Mesenchymal stem cell (in vitro differentiated cells and primary cell): ENCODE measurements around the gene ASTN2.

Experiments
- DNase-seq: peaks from one replicate; pipeline ENCODE4 v3.0.0-alpha.2; 2013
- H2AFZ ChIP-seq: one replicate; pipeline ENCODE4 v1.6.1; 2013; ENCODE audit warnings: low read depth, mild to moderate bottlenecking, control low read depth, inconsistent platforms, low read length, moderate library complexity
- H2AK5ac ChIP-seq: 2 replicates; pipeline ENCODE4 v1.6.1; 2013; ENCODE audit warnings: low read length, moderate library complexity, mild to moderate bottlenecking, inconsistent platforms; ENCODE audit not compliant: severe bottlenecking
- H2BK120ac ChIP-seq: one replicate; pipeline ENCODE4 v1.6.1; 2013; ENCODE audit warnings: low read depth, mild to moderate bottlenecking, inconsistent platforms, low read length, moderate library complexity
- H2BK12ac ChIP-seq, 2 experiments: one replicate each; pipeline ENCODE4 v1.6.1; 2013; ENCODE audit warnings: inconsistent platforms in 2 of 2, low read length in 2 of 2, mild to moderate bottlenecking in 2 of 2, moderate library complexity in 2 of 2, control low read depth in 1 of 2
- H2BK15ac ChIP-seq: one replicate; pipeline ENCODE4 v1.6.1; 2013; ENCODE audit warnings: mild to moderate bottlenecking, low read depth, inconsistent platforms; ENCODE audit not compliant: poor library complexity, severe bottlenecking
- H2BK5ac ChIP-seq: 2 replicates; pipeline ENCODE4 v1.6.1; 2013; ENCODE audit warnings: low read depth, mild to moderate bottlenecking, low read length, control low read depth, inconsistent platforms; ENCODE audit not compliant: poor library complexity, severe bottlenecking
- H3K14ac ChIP-seq, 2 experiments: one replicate each; pipeline ENCODE4 v1.6.1; 2013; ENCODE audit warnings: inconsistent platforms in 2 of 2, low read length in 2 of 2, control low read depth in 1 of 2, mild to moderate bottlenecking in 1 of 2, moderate library complexity in 1 of 2
- H3K18ac ChIP-seq, 2 experiments: one replicate each; pipeline ENCODE4 v1.6.1; 2013; ENCODE audit warnings: inconsistent platforms in 2 of 2, low read length in 2 of 2, control low read depth in 1 of 2, low read depth in 1 of 2, mild to moderate bottlenecking in 1 of 2
- H3K23ac ChIP-seq, 2 experiments: one replicate each; pipeline ENCODE4 v1.6.1; 2013; ENCODE audit warnings: inconsistent platforms in 2 of 2, low read length in 2 of 2, mild to moderate bottlenecking in 2 of 2, moderate library complexity in 2 of 2, control low read depth in 1 of 2
- H3K27ac ChIP-seq: 2 replicates; pipeline ENCODE4 v1.5.1; 2013; ENCODE audit warnings: mild to moderate bottlenecking, moderate library complexity, low read length, control low read depth, inconsistent platforms; ENCODE audit not compliant: poor library complexity, severe bottlenecking
- H3K27me3 ChIP-seq, 2 experiments: 2 replicates each; pipeline versions ENCODE4 v1.6.1 to v1.7.0; 2013; ENCODE audit warnings: low read length in 2 of 2, mild to moderate bottlenecking in 2 of 2, moderate library complexity in 2 of 2, control low read depth in 1 of 2, inconsistent platforms in 1 of 2; ENCODE audit not compliant: control insufficient read depth in 1 of 2, insufficient read depth in 1 of 2
- H3K36me3 ChIP-seq, 2 experiments: 2 replicates each; pipeline versions ENCODE4 v1.6.1 to v1.7.0; 2013; ENCODE audit warnings: low read length in 2 of 2, control low read depth in 1 of 2, inconsistent platforms in 1 of 2, low read depth in 1 of 2, mild to moderate bottlenecking in 1 of 2; ENCODE audit not compliant: insufficient read depth in 2 of 2, control insufficient read depth in 1 of 2
- H3K4ac ChIP-seq, 2 experiments: one replicate each; pipeline ENCODE4 v1.6.1; 2013; ENCODE audit warnings: inconsistent platforms in 2 of 2, low read length in 2 of 2, mild to moderate bottlenecking in 2 of 2, moderate library complexity in 2 of 2, control low read depth in 1 of 2, low read depth in 1 of 2
- H3K4me1 ChIP-seq: 2 replicates; pipeline ENCODE4 v1.6.1; 2013; ENCODE audit warnings: low read depth, low read length, control low read depth; ENCODE audit not compliant: control insufficient read depth, insufficient read depth
- H3K4me2 ChIP-seq: 2 replicates; pipeline ENCODE4 v1.6.1; 2013; ENCODE audit warnings: low read length, mild to moderate bottlenecking, inconsistent platforms; ENCODE audit not compliant: poor library complexity, severe bottlenecking
- H3K4me3 ChIP-seq, 2 experiments: 2 replicates each; pipeline versions ENCODE4 v1.5.1 to v1.7.0; 2013; ENCODE audit warnings: low read length in 2 of 2, mild to moderate bottlenecking in 2 of 2, control low read depth in 1 of 2, low read depth in 1 of 2; ENCODE audit not compliant: insufficient read depth in 1 of 2
- H3K79me1 ChIP-seq: replicated peaks from 2 replicates; pipeline ENCODE4 v1.6.1; 2013; ENCODE audit warnings: mild to moderate bottlenecking, control low read depth, low read length, inconsistent platforms; ENCODE audit not compliant: poor library complexity, severe bottlenecking
- H3K9ac ChIP-seq: 2 replicates; pipeline ENCODE4 v1.7.0; 2013; ENCODE audit warnings: mild to moderate bottlenecking, low read length, moderate library complexity
- H3K9me3 ChIP-seq: 2 replicates; pipeline ENCODE4 v1.7.0; 2013; ENCODE audit warnings: mild to moderate bottlenecking, low read length; ENCODE audit not compliant: control insufficient read depth
- H4K8ac ChIP-seq: one replicate; pipeline ENCODE4 v1.6.1; 2013; ENCODE audit warnings: inconsistent platforms, mild to moderate bottlenecking, low read length, moderate library complexity
- H4K91ac ChIP-seq: one replicate; pipeline ENCODE4 v1.6.1; 2013; ENCODE audit warnings: mild to moderate bottlenecking, low read length, inconsistent platforms
- WGBS: methylation state at CpG from one replicate; pipeline ENCODE4 v1.1.7; 2013; ENCODE audit warnings: mixed read lengths; 5-methylcytosine and 5-hydroxymethylcytosine counted together

Gene ASTN2

DNA sequence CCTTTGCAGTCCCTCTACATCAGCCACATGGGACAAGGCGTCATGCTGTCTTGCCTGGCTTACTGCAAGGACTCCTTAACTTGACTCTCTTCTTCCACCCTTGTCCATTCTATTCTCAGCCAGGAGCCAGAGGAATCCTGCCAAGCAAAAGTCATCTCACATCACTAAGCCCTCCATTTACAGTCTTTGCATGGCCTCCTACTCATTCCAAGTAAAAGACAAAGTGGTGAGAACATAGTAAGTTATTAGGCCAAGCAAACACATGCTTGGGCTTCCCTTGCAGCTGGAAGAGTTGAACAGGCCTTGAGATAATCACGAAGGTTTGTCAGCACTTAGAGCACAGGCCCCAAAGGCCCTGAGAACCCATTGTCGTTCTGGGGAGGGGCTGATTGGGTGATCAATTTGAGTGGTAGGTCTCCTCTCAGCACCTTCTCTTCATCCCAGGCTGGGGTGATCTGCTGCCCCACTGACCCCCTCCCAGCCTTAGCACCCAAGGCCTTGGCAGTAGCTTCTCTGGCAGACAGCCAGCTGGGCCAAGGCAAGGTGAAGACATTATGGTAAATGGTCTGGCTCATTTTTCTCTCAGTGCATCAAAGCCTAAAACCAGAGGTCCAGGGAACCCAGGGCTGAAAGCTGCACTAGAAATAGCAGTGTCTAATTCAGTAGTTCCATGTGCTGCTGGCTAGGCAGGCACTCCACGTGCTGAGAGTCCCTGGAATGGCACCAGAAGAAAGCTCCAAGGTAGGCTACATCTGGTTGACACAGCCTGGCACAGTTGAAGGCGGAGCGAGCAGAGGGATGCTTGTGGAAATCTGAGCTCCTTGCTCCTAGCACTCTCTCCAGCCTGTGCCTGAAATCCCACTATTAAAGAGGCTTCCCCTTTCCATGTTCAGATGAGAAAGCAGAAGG lies 121.4 kb downstream of the ASTN2 start:
- Histone ChIP-seq H3K79me1 (no peaks in the 10 kb centered on the region), H3K9ac (no peak overlapping the region), H2BK15ac (no peak overlapping the region), H3K4me2 (no peak overlapping the region), H3K4ac (no peak overlapping the region), H4K91ac (no peak overlapping the region), H4K8ac (no peak overlapping the region), H2BK5ac (no peak overlapping the region), H2BK120ac (no peak overlapping the region), H2BK12ac (no peak overlapping the region), H3K23ac (no peak overlapping the region), H2AK5ac (no peak overlapping the region), H3K14ac (no peak overlapping the region), H3K18ac (no peak overlapping the region), H3K27ac (no peak overlapping the region), H3K4me1 (no peaks in the 10 kb centered on the region), H3K27me3 (no peaks in the 10 kb centered on the region), H3K9me3 (no peaks in the 10 kb centered on the region), H3K4me3 (no peak overlapping the region), H2AFZ (no peak overlapping the region), H3K36me3 (no peaks in the 10 kb centered on the region)
- no peak for DNase-seq
- WGBS, result 62% methylated on average over 4 of the region's 6 CpGs

DNA sequence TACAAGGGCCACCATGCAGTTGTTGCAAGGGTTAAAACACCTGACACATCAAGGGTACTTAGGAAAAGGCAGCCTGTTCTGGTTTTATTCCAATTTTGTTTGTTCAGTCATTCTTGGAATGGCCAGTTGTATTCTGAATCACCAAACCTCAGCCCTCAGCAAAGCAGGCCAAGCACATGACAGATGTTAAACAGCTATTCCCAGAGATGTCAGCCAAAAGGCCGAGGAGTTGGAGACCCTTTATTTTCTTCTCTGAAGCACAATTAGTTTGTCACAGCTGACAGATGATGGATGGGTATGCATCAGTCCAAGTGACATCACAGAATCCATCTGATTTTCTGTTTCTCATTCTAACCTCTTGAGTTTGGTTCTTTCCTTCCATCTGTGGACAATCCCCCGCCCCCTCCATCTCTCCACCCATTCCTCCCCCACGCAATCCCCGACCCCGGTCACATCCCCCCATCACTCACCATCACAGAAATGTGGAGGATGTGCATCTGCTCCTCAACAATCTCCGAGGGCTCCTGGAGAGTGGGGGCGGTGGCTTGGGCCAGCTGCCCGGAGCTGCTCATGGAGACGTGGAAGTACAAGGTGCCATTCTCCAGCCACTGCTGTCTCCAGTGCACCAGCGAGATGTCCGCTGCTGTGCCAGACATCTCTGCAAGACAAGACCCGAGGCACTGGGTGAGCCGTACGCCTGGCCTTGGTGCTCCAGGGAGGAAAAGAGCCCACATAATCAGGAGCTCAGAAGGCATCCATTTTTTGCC lies 123.8 kb downstream of the ASTN2 start:
- H2BK5ac ChIP-seq, result no peak overlapping the region
- no peaks in the 10 kb centered on the region for H3K36me3 ChIP-seq
- no peak overlapping the region for H2BK120ac ChIP-seq
- H3K23ac ChIP-seq, result no peak overlapping the region
- H3K4me1 ChIP-seq, result no peaks in the 10 kb centered on the region
- no peak overlapping the region for H3K18ac ChIP-seq
- no peak overlapping the region for H4K8ac ChIP-seq
- no peak overlapping the region for H3K9ac ChIP-seq
- H2AFZ ChIP-seq, result no peak overlapping the region
- H4K91ac ChIP-seq, result peak overlapping the region; percentile 53
- 82% methylated on average over 14 of the region's 14 CpGs for WGBS
- no peak overlapping the region for H2BK12ac ChIP-seq
- no peak overlapping the region for H2AK5ac ChIP-seq
- H3K79me1 ChIP-seq, result no peaks in the 10 kb centered on the region
- no peak overlapping the region for H3K4ac ChIP-seq
- H3K27ac ChIP-seq, result no peak overlapping the region
- no peak overlapping the region for H3K4me2 ChIP-seq
- no peaks in the 10 kb centered on the region for H3K9me3 ChIP-seq
- H3K14ac ChIP-seq, result no peak overlapping the region
- no peak overlapping the region for H2BK15ac ChIP-seq
- H3K4me3 ChIP-seq, result peak overlapping the region in 1 of 2 experiments; percentile 11
- no peak for DNase-seq
- no peaks in the 10 kb centered on the region for H3K27me3 ChIP-seq

DNA sequence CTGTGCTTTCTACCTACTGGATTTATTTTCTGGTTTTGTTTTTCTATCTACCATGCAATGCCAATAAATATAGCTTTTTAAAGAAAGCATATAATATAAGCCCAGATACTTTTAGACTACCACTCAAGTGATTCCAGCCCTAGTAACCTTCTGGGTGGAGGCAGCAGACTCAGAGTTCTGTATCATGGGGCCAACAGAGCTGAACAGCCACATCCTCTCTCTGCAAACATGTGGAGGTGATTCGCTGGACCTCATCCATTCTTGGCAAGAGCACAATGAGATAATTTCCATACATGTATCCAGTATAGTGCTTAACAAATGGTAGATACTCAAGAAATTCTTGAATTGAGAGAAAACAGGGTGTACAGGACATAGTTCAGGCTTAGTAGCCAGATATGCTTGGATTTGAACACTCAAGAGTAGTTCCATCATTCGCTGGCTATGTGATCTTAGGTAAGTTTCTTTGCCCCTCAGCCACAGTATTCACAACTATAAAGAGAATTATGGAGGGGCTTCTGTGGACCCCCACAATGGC lies 124.5 kb downstream of the ASTN2 start:
- no peaks in the 10 kb centered on the region for H3K27me3 ChIP-seq
- H3K4me1 ChIP-seq, result no peaks in the 10 kb centered on the region
- H3K27ac ChIP-seq, result no peak overlapping the region
- H3K9me3 ChIP-seq, result no peaks in the 10 kb centered on the region
- H2BK120ac ChIP-seq, result no peak overlapping the region
- no peak overlapping the region for H2BK15ac ChIP-seq
- H3K9ac ChIP-seq, result no peak overlapping the region
- WGBS, result 78% methylated on average over 1 of the region's 2 CpGs
- H3K18ac ChIP-seq, result no peak overlapping the region
- no peaks in the 10 kb centered on the region for H3K36me3 ChIP-seq
- H2BK5ac ChIP-seq, result no peak overlapping the region
- H2AFZ ChIP-seq, result no peak overlapping the region
- H3K4ac ChIP-seq, result no peak overlapping the region
- H2AK5ac ChIP-seq, result no peak overlapping the region
- no peak overlapping the region for H3K23ac ChIP-seq
- no peak for DNase-seq
- no peaks in the 10 kb centered on the region for H3K79me1 ChIP-seq
- no peak overlapping the region for H4K8ac ChIP-seq
- H2BK12ac ChIP-seq, result no peak overlapping the region
- H3K14ac ChIP-seq, result no peak overlapping the region
- no peak overlapping the region for H3K4me2 ChIP-seq
- no peak overlapping the region for H4K91ac ChIP-seq
- H3K4me3 ChIP-seq, result no peak overlapping the region

DNA sequence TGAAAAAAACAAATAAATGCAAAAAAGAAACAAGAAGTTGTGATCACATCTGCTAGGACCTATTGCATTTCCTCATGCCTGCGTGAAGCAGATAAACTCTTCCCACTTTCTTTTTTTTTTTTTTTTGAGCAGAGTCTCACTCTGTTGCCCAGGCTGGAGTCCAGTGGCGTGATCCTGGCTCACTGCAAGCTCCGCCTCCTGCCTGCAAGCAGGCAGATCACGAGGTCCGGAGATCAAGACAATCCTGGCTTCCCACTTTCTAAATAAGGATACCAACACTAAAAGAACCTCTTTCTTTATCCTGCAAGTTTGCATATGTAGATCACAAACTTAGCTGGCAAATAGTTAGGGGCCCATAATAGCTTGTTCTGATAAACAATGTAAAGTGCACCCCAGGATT lies 128.6 kb downstream of the ASTN2 start:
- no peak overlapping the region for H2BK5ac ChIP-seq
- DNase-seq, result no peak
- no peak overlapping the region for H3K27ac ChIP-seq
- no peak overlapping the region for H3K14ac ChIP-seq
- H2BK120ac ChIP-seq, result no peak overlapping the region
- no peak overlapping the region for H2BK12ac ChIP-seq
- H3K4ac ChIP-seq, result no peak overlapping the region
- H3K36me3 ChIP-seq, result no peaks in the 10 kb centered on the region
- H3K9me3 ChIP-seq, result no peaks in the 10 kb centered on the region
- no peak overlapping the region for H3K4me2 ChIP-seq
- 65% methylated on average over 5 of the region's 5 CpGs for WGBS
- no peaks in the 10 kb centered on the region for H3K4me1 ChIP-seq
- no peak overlapping the region for H2AK5ac ChIP-seq
- no peak overlapping the region for H3K4me3 ChIP-seq
- H3K18ac ChIP-seq, result no peak overlapping the region
- H3K27me3 ChIP-seq, result no peaks in the 10 kb centered on the region
- no peak overlapping the region for H3K23ac ChIP-seq
- no peak overlapping the region for H3K9ac ChIP-seq
- no peak overlapping the region for H4K8ac ChIP-seq
- H3K79me1 ChIP-seq, result no peaks in the 10 kb centered on the region
- H2BK15ac ChIP-seq, result no peak overlapping the region
- H2AFZ ChIP-seq, result no peak overlapping the region
- no peak overlapping the region for H4K91ac ChIP-seq
